OCI-LY3 (cell line): ENCODE measurements around the gene P4HB.

Source experiments
- H2AFZ ChIP-seq: fragments of 200-600, 300-600 bp; shearing (Covaris generic); 2 replicates; pipeline ENCODE4 v1.6.0; 2014; ENCODE audit warnings: antibody characterized with exemption, low read depth, low read length
- H3K27ac ChIP-seq: fragments of 200-600, 300-600 bp; sonication (generic); 2 replicates; pipeline ENCODE4 v1.5.1; 2014; ENCODE audit warnings: mild to moderate bottlenecking, low read length, moderate library complexity, mixed read lengths
- H3K27me3 ChIP-seq: fragments of 200-600, 300-600 bp; sonication (generic); 2 replicates; pipeline ENCODE4 v1.6.1; 2014; ENCODE audit warnings: low read depth, low read length, mixed read lengths
- H3K36me3 ChIP-seq: fragments of 200-600, 300-600 bp; sonication (generic); replicated peaks from 2 replicates; pipeline ENCODE3; 2014; ENCODE audit warnings: low read depth, low read length, mixed read lengths
- H3K4me1 ChIP-seq: fragments of 300-600, 200-600 bp; sonication (generic); 2 replicates; pipeline ENCODE4 v1.6.1; 2014; ENCODE audit warnings: low read length, mixed read lengths
- H3K4me2 ChIP-seq: fragments of 200-600, 300-600 bp; sonication (generic); 2 replicates; pipeline ENCODE4 v1.6.1; 2014; ENCODE audit warnings: low read length, mixed read lengths
- H3K4me3 ChIP-seq: fragments of 300-600, 200-600 bp; sonication (generic); 2 replicates; pipeline ENCODE4 v1.5.1; 2014; ENCODE audit warnings: antibody characterized with exemption, mild to moderate bottlenecking, low read length, moderate library complexity
- H3K79me2 ChIP-seq: fragments of 300-600, 200-600 bp; shearing (Covaris generic); 2 replicates; pipeline ENCODE4 v1.6.1; 2014; ENCODE audit warnings: mild to moderate bottlenecking, low read length, mixed read lengths
- H3K9ac ChIP-seq: fragments of 300-600, 200-600 bp; shearing (Covaris generic); 2 replicates; pipeline ENCODE4 v1.6.0; 2014; ENCODE audit warnings: mild to moderate bottlenecking, low read length, moderate library complexity
- H3K9me3 ChIP-seq: fragments of 200-600, 300-600 bp; shearing (Covaris generic); 2 replicates; pipeline ENCODE4 v1.6.1; 2014; ENCODE audit warnings: low read length, mixed read lengths; ENCODE audit not compliant: insufficient read depth
- H4K20me1 ChIP-seq: fragments of 200-600, 300-600 bp; sonication (generic); 2 replicates; pipeline ENCODE4 v1.6.1; 2016; ENCODE audit warnings: low read length, mixed read lengths; ENCODE audit not compliant: insufficient read depth
- EZH2phosphoT487 ChIP-seq: fragments of 200-600 bp; shearing (Covaris generic); IDR thresholded peaks from 2 replicates; pipeline ENCODE4 v1.6.1; 2018; ENCODE audit warnings: antibody characterized with exemption, mixed run types, low read depth
- TF ChIP-seq, protein P1 (sequence below): fragments of 200-600, 300-600 bp; sonication (generic); IDR thresholded peaks from 2 replicates; pipeline ENCODE4 v1.5.1; 2014; ENCODE audit warnings: antibody characterized with exemption, low read length, low read depth

P4HB gene

DNA sequence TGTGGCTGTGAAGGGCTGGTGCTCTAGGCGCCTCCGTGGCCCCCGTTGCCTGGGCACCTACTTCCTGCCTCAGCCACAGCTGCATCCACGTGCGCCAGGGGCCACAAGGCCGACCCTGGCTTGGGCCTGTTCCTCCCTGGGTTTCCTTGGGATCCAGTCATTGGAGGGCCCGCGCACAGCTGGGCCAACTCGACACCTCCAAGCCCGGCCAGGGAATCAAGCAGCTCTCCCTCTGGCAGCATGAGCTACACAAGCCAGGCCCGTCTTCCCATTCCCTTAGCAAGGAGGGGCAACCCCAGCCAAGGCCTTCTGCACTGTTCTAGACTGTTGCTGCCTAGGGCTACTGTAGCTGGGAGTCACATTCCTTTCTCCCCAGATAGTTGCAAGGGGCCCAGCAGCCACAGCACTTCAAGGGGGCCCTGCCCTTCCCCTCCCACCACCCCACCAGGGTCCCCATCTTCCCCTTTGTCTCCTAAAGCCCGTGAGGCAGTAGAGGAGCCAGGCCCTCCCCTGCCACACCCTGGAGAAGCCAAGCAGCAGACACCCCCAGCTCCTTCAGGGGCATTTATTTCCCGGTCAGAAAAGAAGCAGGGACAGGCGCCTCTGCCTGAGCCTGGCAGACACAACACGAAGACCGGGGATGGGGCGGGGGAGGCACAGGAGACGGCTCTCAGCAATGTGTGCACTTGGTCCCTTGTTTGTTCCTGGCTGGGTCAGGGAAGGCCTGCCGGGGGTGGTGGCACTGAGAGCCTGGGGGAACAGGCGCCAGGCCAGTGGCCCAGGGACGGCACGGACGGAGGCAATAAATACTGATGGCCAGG, 7.0 kb upstream of the P4HB start:
- H3K36me3 ChIP-seq, result peaks cover 41% of the 10 kb centered on the region
- H3K4me3 ChIP-seq, result no peak overlapping the region
- H3K27me3 ChIP-seq, result no peaks in the 10 kb centered on the region
- peaks cover 57% of the 10 kb centered on the region for H3K79me2 ChIP-seq
- TF ChIP-seq EZH2phosphoT487, result no peak
- TF ChIP-seq, protein P1, sequence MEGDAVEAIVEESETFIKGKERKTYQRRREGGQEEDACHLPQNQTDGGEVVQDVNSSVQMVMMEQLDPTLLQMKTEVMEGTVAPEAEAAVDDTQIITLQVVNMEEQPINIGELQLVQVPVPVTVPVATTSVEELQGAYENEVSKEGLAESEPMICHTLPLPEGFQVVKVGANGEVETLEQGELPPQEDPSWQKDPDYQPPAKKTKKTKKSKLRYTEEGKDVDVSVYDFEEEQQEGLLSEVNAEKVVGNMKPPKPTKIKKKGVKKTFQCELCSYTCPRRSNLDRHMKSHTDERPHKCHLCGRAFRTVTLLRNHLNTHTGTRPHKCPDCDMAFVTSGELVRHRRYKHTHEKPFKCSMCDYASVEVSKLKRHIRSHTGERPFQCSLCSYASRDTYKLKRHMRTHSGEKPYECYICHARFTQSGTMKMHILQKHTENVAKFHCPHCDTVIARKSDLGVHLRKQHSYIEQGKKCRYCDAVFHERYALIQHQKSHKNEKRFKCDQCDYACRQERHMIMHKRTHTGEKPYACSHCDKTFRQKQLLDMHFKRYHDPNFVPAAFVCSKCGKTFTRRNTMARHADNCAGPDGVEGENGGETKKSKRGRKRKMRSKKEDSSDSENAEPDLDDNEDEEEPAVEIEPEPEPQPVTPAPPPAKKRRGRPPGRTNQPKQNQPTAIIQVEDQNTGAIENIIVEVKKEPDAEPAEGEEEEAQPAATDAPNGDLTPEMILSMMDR, result no peak
- H3K4me2 ChIP-seq, result no peak overlapping the region
- H3K4me1 ChIP-seq, result peaks cover 31% of the 10 kb centered on the region
- no peaks in the 10 kb centered on the region for H3K9me3 ChIP-seq
- no peak overlapping the region for H3K9ac ChIP-seq
- H2AFZ ChIP-seq, result no peak overlapping the region
- peaks cover 25% of the 10 kb centered on the region for H4K20me1 ChIP-seq
- H3K27ac ChIP-seq, result peak overlapping the region; percentile 52

DNA sequence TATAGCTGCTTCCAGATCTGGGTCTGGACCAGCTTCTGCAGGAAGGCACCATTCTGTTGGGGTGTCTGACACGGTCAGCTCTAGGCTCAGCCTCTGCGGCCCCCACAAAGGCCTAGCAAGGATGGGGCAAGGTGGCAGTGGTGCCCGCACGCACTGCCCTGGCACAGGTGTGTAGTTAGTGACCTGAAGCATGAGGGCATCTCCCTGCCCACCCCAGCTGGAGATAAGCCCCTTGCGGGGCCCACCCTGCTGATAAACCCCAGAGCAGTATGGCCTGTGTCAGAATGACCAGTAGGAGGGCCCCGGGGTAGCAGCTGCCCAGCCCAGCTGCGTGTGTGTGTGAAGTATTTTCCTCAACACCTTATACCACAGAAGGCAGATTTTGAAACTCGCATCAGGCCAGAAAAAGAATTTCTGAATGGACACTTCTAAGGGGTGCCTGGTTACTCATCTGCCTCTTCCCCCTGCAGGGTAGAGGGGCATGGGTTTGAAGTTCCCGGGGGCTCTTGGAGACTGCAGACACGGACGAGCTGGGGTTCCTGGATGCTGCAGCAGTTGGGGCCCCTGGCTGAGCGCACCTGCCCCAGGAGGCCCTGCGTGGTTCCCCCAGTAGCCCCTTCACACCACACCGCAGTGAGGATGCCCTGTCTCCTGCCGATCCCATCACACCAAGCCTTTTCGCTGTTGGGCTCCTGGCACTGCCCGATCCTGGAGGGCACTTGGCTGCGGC, 6.3 kb upstream of the P4HB start:
- no peak overlapping the region for H3K4me2 ChIP-seq
- no peak overlapping the region for H3K9ac ChIP-seq
- peaks cover 28% of the 10 kb centered on the region for H3K4me1 ChIP-seq
- TF ChIP-seq, protein P1, result no peak
- no peak for TF ChIP-seq EZH2phosphoT487
- H4K20me1 ChIP-seq, result peaks cover 25% of the 10 kb centered on the region
- no peaks in the 10 kb centered on the region for H3K27me3 ChIP-seq
- H2AFZ ChIP-seq, result no peak overlapping the region
- H3K4me3 ChIP-seq, result no peak overlapping the region
- H3K27ac ChIP-seq, result peak overlapping the region; percentile 52
- peaks cover 57% of the 10 kb centered on the region for H3K79me2 ChIP-seq
- peaks cover 41% of the 10 kb centered on the region for H3K36me3 ChIP-seq
- H3K9me3 ChIP-seq, result no peaks in the 10 kb centered on the region

DNA sequence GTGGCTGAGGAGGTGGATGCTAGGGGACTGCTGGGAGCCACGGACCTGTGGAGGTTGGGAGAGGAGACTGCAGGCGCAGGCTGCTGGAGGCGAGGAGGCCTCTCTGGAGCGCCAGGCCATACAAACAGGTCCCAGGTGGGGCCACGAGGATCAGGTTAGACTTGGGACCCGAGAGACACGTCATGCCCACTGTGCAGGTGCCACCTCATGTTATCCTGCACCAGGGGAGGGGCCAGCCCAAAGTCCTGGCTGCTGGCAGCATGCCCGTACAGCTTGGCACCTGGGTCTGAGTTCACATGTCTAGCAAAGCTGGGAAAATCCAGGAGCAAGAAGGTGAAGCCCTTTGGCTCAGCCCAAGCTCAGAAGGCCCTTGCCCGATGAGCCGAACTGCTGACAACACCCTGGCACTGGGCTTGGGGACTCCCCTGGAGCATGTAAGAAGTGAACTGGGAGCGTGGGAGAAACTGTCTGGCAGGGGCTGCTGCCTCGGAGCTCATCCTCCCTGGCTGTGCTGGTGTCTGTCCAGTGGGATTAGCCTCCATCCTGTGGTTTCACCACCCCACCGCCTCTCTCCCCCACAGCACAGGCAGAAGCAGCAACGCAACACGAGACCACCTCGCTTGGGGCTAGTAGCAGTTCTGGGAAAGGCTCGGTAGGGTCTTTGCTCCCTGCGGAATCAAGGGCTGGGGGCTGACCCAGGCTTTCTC, 5.6 kb upstream of the P4HB start:
- no peak overlapping the region for H3K9ac ChIP-seq

More for the DNA sequence above, 5.6 kb upstream of the P4HB start:
- no peaks in the 10 kb centered on the region for H3K27me3 ChIP-seq
- no peak overlapping the region for H3K4me3 ChIP-seq
- H2AFZ ChIP-seq, result no peak overlapping the region
- H3K36me3 ChIP-seq, result peaks cover 41% of the 10 kb centered on the region
- no peak overlapping the region for H3K27ac ChIP-seq
- no peak for TF ChIP-seq EZH2phosphoT487
- TF ChIP-seq, protein P1, result no peak
- no peaks in the 10 kb centered on the region for H3K9me3 ChIP-seq
- peaks cover 57% of the 10 kb centered on the region for H3K79me2 ChIP-seq
- no peak overlapping the region for H3K4me2 ChIP-seq
- peaks cover 25% of the 10 kb centered on the region for H4K20me1 ChIP-seq
- peaks cover 28% of the 10 kb centered on the region for H3K4me1 ChIP-seq
